ENCODE measurements around the gene MAP1S. TPM values are rescaled to one million over a fixed set of nuclear protein-coding genes. Genes with fewer than 3 reads are reported as not detected.
"Not testable (repeated sequence)": the region's sequence is repeated elsewhere in the genome, so short reads cannot be mapped to it uniquely, and the experiment has no call there.

The MAP1S gene
- total RNA-seq, 3 donors from 2014 or later = 11.2 to 17.4 (median 15.4) TPM

DNA sequence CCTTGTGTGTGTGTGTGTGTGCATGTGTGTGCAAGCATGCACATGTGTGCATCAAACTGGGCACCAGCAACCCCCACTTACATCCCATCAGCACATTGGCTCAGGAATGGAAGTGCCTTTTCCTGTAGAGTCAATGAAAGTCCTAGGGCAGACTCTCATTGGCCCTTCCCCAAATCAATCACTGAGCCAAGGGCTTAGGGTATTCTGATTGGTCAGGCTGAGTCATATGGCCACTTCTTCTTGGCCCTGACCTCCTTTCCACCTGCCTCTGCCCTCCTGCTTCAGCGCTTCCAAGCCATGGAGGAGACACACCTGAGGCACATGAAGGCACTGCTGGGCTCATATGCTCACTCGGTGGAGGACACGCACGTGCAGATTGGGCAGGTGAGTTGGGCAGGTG is 52.9 kb downstream of the MAP1S start:
- no peak overlapping the region for H3K4me3 ChIP-seq
- no peaks in the 10 kb centered on the region for H3K9me3 ChIP-seq
- H3K36me3 ChIP-seq = no peaks in the 10 kb centered on the region
- no peaks in the 10 kb centered on the region for H3K4me1 ChIP-seq
- H3K27me3 ChIP-seq = no peaks in the 10 kb centered on the region
- no peak for DNase-seq (ENCODE audit: low spot score in 2 of 2)
- TF ChIP-seq, protein P1, sequence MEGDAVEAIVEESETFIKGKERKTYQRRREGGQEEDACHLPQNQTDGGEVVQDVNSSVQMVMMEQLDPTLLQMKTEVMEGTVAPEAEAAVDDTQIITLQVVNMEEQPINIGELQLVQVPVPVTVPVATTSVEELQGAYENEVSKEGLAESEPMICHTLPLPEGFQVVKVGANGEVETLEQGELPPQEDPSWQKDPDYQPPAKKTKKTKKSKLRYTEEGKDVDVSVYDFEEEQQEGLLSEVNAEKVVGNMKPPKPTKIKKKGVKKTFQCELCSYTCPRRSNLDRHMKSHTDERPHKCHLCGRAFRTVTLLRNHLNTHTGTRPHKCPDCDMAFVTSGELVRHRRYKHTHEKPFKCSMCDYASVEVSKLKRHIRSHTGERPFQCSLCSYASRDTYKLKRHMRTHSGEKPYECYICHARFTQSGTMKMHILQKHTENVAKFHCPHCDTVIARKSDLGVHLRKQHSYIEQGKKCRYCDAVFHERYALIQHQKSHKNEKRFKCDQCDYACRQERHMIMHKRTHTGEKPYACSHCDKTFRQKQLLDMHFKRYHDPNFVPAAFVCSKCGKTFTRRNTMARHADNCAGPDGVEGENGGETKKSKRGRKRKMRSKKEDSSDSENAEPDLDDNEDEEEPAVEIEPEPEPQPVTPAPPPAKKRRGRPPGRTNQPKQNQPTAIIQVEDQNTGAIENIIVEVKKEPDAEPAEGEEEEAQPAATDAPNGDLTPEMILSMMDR (IDR thresholded peaks at IDR 0.05) = no peak
- TF ChIP-seq POLR2A (IDR thresholded peaks at IDR 0.05) (no peak), POLR2AphosphoS5 (IDR thresholded peaks at IDR 0.05) (no peak)
- intact Hi-C loops (cut with DNase I; ENCODE audit: low total_unique reads) = no loop called here
- H3K27ac ChIP-seq = no peak overlapping the region

DNA sequence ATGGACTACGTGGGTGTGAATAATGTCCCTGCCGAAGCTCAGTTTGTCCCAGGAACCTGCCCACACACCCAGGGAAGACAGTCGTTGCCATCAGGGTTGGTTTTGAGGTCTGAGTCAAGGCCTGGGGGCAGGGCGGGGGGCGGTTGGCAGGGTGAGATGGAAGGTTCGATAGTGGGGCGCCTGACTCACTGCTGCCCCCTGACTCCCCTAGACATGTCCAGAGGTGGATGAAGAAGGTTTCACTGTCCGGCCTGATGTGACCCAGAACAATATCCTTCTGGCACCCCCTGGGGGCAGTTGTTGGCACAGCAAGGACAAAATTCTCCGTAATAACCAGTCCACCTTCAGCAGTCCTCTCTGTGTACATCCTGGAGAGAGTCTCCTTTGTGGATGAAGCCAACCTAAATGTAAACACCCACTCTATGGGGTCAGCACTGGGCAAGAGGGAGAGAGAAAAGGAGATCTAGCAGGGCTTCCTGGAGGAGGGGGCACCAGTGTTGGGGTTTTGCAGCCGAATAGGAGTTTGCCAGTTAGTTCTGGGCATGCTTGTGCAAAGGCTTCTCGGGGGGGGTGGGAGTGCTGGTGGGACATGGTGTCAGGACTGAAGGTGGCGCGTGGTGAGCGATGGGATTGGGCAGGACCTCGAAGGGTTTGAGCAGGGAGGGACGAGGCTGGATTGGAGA is 56.1 kb downstream of the MAP1S start:
- peaks cover 0 to 3% of the 10 kb centered on the region in 2 donors for H3K27me3 ChIP-seq
- peak overlapping the region in 1 of 2 donors; percentile 12 for H3K27ac ChIP-seq
- no peaks in the 10 kb centered on the region for H3K36me3 ChIP-seq
- TF ChIP-seq POLR2AphosphoS5 (IDR thresholded peaks at IDR 0.05) = no peak
- TF ChIP-seq POLR2A (IDR thresholded peaks at IDR 0.05) = no peak
- TF ChIP-seq, protein P1 (IDR thresholded peaks at IDR 0.05) = peak in 2 of 3 donors; percentile 9 to 35
- no peaks in the 10 kb centered on the region for H3K4me1 ChIP-seq
- no peaks in the 10 kb centered on the region for H3K9me3 ChIP-seq
- H3K4me3 ChIP-seq = peak overlapping the region in 1 of 3 donors; percentile 15
- no peak for DNase-seq (ENCODE audit: low spot score in 2 of 2)
- intact Hi-C loops (cut with DNase I; ENCODE audit: low total_unique reads) = no loop called here

DNA sequence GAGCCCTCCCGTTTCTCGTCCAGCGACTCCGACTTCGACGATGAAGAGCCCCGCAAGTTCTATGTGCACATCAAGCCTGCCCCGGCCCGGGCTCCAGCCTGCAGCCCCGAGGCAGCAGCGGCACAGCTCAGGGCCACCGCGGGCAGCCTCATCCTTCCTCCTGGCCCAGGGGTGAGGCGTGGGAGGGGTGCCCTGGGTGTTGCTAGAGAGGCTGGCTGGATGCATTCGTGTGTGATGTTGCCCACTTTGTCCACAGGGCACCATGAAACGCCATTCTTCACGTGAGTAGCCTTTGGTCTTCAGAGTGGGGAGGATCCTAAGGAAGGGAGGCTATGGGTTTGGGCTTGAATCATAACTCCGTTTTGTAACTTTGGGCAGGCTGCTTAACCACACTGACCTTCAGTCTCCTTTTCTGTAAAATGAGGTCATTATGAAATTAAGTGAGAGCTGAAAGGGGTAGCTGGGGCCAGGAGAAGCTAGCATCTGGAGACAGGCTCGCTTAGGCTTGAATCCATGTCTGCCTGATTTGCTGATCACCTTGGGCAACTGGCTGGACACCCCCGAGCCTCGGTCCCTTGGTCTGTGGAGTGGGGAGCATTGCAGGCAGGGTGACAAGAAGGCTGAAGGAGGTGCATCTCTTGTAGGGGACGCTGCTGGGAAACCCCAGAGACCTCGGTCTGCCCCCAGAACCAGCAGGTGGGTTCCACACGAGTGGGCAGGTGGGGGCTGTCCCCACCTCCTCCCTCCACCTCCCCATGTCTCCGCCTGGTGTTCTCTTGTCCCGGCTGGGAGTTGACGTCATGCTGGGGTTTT is 56.9 kb downstream of the MAP1S start:
- no peak for TF ChIP-seq POLR2A (IDR thresholded peaks at IDR 0.05)
- TF ChIP-seq, protein P1 (IDR thresholded peaks at IDR 0.05) = no peak
- TF ChIP-seq POLR2AphosphoS5 (IDR thresholded peaks at IDR 0.05) = no peak
- Histone ChIP-seq H3K36me3 (no peaks in the 10 kb centered on the region), H3K27ac (peak overlapping the region in 1 of 2 donors; percentile 12), H3K4me1 (no peaks in the 10 kb centered on the region), H3K4me3 (peak overlapping the region in 1 of 3 donors; percentile 15), H3K9me3 (no peaks in the 10 kb centered on the region), H3K27me3 (peaks cover 0 to 3% of the 10 kb centered on the region in 2 donors)
- intact Hi-C loops (cut with DNase I; ENCODE audit: low total_unique reads) = no loop called here
- no peak for DNase-seq (ENCODE audit: low spot score in 2 of 2)

DNA sequence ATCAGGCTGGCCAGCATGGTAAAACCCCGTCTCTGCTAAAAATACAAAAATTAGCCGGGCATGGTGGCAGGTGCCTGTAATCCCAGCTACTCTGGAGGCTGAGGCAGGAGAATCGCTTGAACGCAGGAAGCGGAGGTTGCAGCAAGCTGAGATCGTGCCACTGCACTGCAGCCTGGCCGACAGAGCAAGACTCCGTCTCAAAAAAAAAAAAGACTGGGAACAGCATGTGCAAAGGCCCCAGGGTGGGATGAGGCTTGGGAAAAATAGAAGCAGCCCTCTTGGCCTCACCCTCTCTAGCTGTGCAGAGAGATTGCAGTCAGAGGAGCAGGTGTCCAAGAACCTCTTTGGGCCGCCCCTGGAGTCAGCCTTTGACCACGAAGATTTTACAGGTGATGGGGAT is 58.6 kb downstream of the MAP1S start:
- H3K9me3 ChIP-seq; H3K36me3 ChIP-seq; H3K27ac ChIP-seq; intact Hi-C loops (cut with DNase I; ENCODE audit: low total_unique reads); DNase-seq (ENCODE audit: low spot score in 2 of 2); H3K4me1 ChIP-seq; H3K27me3 ChIP-seq: not testable (repeated sequence)
- peak overlapping the region in 1 of 3 donors; percentile 46 for H3K4me3 ChIP-seq

DNA sequence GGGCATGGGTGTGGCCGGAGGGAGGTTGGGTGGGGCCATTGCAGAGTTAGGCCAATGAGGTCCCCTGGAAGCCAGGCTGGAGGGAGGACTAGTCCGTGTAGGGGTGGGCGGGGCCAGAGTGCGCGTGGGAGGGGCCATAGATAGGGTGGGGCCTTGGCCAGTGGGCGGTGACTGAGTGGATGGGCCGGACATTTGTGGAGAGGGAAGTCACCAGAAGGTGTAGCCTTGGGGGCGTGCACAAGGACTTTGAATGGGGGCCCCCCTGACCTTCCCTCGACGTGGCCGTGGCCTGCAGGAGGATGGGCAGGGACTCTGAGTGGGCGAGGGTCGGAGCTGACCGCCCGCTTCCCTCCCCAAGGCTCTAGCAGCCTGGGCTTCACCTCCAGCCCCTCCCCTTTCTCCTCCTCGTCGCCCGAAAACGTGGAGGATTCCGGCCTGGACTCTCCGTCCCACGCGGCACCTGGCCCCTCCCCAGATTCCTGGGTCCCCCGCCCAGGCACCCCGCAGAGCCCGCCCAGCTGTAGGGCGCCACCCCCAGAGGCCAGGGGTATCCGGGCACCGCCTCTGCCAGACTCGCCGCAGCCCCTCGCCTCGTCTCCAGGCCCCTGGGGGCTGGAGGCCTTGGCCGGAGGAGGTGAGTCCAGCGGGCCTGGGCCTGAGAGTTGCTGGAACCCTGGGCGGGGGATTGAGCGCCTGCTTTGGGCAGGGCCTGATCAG is 59.1 kb downstream of the MAP1S start:
- Histone ChIP-seq H3K27ac (peak overlapping the region in 1 of 2 donors; percentile 19), H3K4me3 (peak overlapping the region; percentile 7 to 64 (median 46)), H3K9me3 (no peaks in the 10 kb centered on the region), H3K36me3 (no peaks in the 10 kb centered on the region), H3K4me1 (no peaks in the 10 kb centered on the region), H3K27me3 (peaks cover 0 to 3% of the 10 kb centered on the region in 2 donors)
- peak in 1 of 2 donors; percentile 35 for DNase-seq (ENCODE audit: low spot score in 2 of 2)
- no peak for TF ChIP-seq POLR2A (IDR thresholded peaks at IDR 0.05)
- TF ChIP-seq POLR2AphosphoS5 (IDR thresholded peaks at IDR 0.05) = no peak
- TF ChIP-seq, protein P1 (IDR thresholded peaks at IDR 0.05) = no peak
- intact Hi-C loops (cut with DNase I; ENCODE audit: low total_unique reads) = no loop called here
